HG03175 (cell line): ENCODE results near the gene GATAD2A.

ENCODE experiments used
- ATAC-seq: cut with Tn5 transposase; IDR thresholded peaks from one replicate; pipeline ENCODE4 v1.9.1; 2021; ENCODE audit warnings: mild to moderate bottlenecking, moderate library complexity; ENCODE audit not compliant: unreplicated experiment

The GATAD2A gene

GRCh38 chr19:19486343-19487076 is 81.0 kb downstream of the GATAD2A start:
- no peak for ATAC-seq

- no peak for ATAC-seq
Measured at GRCh38 chr19:19487077-19487949, 81.8 kb downstream of the GATAD2A start.

GRCh38 chr19:19487950-19488874 is 82.7 kb downstream of the GATAD2A start:
- no peak for ATAC-seq

- ATAC-seq = peak; percentile 73
Measured at GRCh38 chr19:19488875-19489690, 83.6 kb downstream of the GATAD2A start.

GRCh38 chr19:19489804-19490204 is 84.3 kb downstream of the GATAD2A start:
- ATAC-seq = no peak

- ATAC-seq = no peak
Measured at GRCh38 chr19:19490214-19490968, 84.9 kb downstream of the GATAD2A start.

- ATAC-seq = no peak
Measured at GRCh38 chr19:19491321-19492025, 86.0 kb downstream of the GATAD2A start.

GRCh38 chr19:19492026-19492610 is 86.6 kb downstream of the GATAD2A start:
- ATAC-seq = no peak

GRCh38 chr19:19493841-19494546 is 88.5 kb downstream of the GATAD2A start:
- no peak for ATAC-seq

GRCh38 chr19:19495614-19496603 is 90.4 kb downstream of the GATAD2A start:
- no peak for ATAC-seq

- no peak for ATAC-seq
Measured at GRCh38 chr19:19498255-19498991, 92.9 kb downstream of the GATAD2A start.

- ATAC-seq = no peak
Measured at GRCh38 chr19:19499272-19499995, 94.0 kb downstream of the GATAD2A start.

- no peak for ATAC-seq
Measured at GRCh38 chr19:19500975-19501644, 95.6 kb downstream of the GATAD2A start.

- no peak for ATAC-seq
Measured at GRCh38 chr19:19501798-19502197, 96.3 kb downstream of the GATAD2A start.

- ATAC-seq = no peak
Measured at GRCh38 chr19:19502281-19502680, 96.8 kb downstream of the GATAD2A start.
